ENCODE data around the gene SMIM17. TPM values are rescaled to one million over a fixed set of nuclear protein-coding genes. Genes with fewer than 3 reads are reported as not detected.

Gene SMIM17
- under 1 TPM in 1 of 3 donors, not detected in 2; 0.24 TPM for total RNA-seq
- total RNA-seq (2013): 0.09 TPM

DNA sequence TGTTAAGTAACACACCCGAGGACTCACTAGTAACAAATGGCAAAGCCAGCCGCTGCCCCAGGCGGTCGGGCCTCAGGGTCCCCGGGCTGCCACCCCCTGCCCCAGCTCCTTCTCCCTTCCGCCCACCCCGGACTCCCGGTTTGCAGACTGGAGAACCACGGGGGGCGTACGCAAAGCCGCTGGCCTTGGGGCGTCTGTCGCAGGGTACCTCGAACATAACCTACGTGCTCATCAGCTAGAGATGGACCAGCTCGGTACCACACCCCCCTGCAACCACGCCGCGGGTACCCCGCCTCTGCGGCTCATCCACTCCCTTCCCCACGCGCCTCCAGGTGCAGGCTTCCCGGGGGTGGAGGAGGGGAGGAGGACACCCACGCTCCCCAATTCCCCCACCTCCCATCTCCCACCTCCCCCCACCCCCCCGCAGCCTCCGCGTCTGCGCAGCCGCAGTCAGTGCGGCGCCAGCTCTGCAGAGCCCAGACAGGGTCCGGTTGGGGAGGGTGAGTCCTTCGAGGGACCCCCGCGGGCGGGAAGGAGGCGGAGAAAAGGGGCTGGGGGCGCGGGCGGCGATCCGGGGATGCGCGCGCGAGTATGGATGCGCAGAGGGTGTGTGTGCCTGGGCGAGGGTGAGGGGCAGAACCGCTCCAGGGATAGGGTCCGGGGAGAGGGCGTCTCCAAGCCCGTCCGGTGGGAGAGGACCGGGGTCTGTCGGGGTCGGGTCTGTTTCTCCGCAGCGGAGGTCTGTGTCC is at the start of gene SMIM17:
Gene SMIM17 (plus strand): TSS at position 449 of the 749 bp plus-strand sequence. CDS start 2,509 bp downstream, outside the sequence.
- H3K4me3 Mint-ChIP-seq: no peak within 1 kb of the TSS
- peaks cover 7 to 9% of the 10 kb centered on the region in 2 donors for H3K27me3 Mint-ChIP-seq (ENCODE audit: low read depth in 2 of 2)
- H3K36me3 ChIP-seq (ENCODE audit: control insufficient read depth, insufficient read depth, low read length): no peaks in the 10 kb centered on the region
- H3K4me1 Mint-ChIP-seq: no peaks in the 10 kb centered on the region
- no peak within 1 kb of the TSS for H3K4me3 ChIP-seq (ENCODE audit: low read length)
- H3K27me3 ChIP-seq (ENCODE audit: control insufficient read depth, insufficient read depth, low read length): no peaks in the 10 kb centered on the region
- no peaks in the 10 kb centered on the region for H3K4me1 ChIP-seq (ENCODE audit: control insufficient read depth, insufficient read depth, low read length)
- 21% methylated on average over 51 of the region's 60 CpGs for WGBS (ENCODE audit: insufficient coverage)
- DNase-seq (no peak), ATAC-seq (no peak)
- peaks cover 16 to 28% of the 10 kb centered on the region in 2 donors for H3K9me3 Mint-ChIP-seq
- no peak within 1 kb of the TSS for H3K27ac Mint-ChIP-seq
- H3K27ac ChIP-seq (ENCODE audit: low read length): no peak within 1 kb of the TSS
- intact Hi-C loops (cut with micrococcal nuclease): no loop called here
- TF ChIP-seq, protein P1, sequence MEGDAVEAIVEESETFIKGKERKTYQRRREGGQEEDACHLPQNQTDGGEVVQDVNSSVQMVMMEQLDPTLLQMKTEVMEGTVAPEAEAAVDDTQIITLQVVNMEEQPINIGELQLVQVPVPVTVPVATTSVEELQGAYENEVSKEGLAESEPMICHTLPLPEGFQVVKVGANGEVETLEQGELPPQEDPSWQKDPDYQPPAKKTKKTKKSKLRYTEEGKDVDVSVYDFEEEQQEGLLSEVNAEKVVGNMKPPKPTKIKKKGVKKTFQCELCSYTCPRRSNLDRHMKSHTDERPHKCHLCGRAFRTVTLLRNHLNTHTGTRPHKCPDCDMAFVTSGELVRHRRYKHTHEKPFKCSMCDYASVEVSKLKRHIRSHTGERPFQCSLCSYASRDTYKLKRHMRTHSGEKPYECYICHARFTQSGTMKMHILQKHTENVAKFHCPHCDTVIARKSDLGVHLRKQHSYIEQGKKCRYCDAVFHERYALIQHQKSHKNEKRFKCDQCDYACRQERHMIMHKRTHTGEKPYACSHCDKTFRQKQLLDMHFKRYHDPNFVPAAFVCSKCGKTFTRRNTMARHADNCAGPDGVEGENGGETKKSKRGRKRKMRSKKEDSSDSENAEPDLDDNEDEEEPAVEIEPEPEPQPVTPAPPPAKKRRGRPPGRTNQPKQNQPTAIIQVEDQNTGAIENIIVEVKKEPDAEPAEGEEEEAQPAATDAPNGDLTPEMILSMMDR (IDR thresholded peaks at IDR 0.05): no peak
- peaks cover 51% of the 10 kb centered on the region for H3K9me3 ChIP-seq (ENCODE audit: control insufficient read depth, insufficient read depth, low read length)
- peaks cover 21% of the 10 kb centered on the region for H3K36me3 Mint-ChIP-seq

DNA sequence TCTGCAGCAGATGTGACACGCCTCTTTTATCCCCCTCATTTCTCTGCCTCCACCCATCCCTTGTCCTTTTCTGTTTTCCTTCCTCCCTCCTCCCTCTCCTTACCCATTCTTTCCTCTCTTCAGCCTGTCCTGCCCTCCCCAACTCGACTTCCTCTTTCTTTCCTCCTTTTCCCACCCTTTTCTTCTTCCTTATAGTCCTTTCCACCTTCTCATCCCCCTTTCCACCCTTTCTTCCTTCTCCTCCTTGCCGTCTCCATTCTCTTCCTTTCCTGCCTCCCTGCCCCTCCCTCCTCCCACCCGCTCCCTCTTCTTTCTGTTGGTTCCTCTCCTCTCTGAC is 48.5 kb upstream of the SMIM17 start:
- Histone ChIP-seq H3K4me3 (ENCODE audit: low read length) (no peak overlapping the region), H3K27ac (ENCODE audit: low read length) (no peak overlapping the region), H3K36me3 (ENCODE audit: control insufficient read depth, insufficient read depth, low read length) (no peaks in the 10 kb centered on the region), H3K9me3 (ENCODE audit: control insufficient read depth, insufficient read depth, low read length) (peaks cover 7% of the 10 kb centered on the region), H3K4me1 (ENCODE audit: control insufficient read depth, insufficient read depth, low read length) (peaks cover 17% of the 10 kb centered on the region), H3K27me3 (ENCODE audit: control insufficient read depth, insufficient read depth, low read length) (peaks cover 4% of the 10 kb centered on the region)
- Mint-ChIP-seq H3K9me3 (peaks cover 3 to 5% of the 10 kb centered on the region in 2 donors), H3K27me3 (ENCODE audit: low read depth in 2 of 2) (peaks cover 7 to 25% of the 10 kb centered on the region in 2 donors), H3K4me1 (peaks cover 19 to 31% of the 10 kb centered on the region in 2 donors), H3K36me3 (peaks cover 7% of the 10 kb centered on the region), H3K27ac (peak overlapping the region; percentile 67 to 82), H3K4me3 (peak overlapping the region; percentile 85)
- DNase-seq (no peak), ATAC-seq (no peak)
- TF ChIP-seq, protein P1 (IDR thresholded peaks at IDR 0.05): no peak
- 81% methylated on average over 4 of the region's 4 CpGs for WGBS (ENCODE audit: insufficient coverage)
- intact Hi-C loops (cut with micrococcal nuclease): no loop called here

DNA sequence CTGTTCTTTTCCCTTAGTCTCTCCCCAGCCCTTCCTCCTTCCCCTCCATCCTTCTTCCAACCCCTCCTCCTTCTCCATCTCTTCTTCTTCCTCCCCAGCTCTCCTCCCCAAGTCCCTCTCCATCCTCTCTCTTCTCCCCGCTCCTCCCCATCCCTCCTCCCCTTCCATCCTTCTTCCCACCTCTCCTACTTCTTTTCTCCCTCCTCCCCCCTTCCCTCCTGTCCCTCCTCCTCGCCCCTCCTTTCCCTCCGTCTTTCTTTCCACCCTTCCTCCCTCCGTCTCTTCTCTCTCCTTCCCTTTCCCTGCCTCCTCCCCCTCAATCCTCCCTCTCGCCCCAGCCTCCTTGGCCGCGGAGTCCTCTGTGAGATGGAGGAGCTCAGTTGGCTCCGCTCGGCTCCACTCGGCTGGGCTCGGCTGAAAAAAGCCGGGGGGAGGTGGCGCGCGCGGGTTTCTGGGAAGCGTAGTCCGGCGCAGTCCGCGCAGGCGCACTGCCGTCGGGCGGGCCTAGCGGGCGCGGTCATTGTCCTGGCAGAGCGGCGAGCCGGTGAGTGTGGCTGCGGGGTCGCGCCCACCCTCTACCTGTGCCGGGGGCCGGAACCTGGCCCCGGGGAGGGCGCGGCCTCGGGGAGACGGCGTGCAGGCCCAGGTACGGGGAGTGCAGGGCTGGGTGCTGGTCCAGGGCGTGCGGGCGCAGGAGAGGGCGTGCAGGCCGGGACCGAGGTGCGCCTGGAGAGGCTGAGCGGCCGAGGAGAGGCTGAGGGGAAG is 48.0 kb upstream of the SMIM17 start, which contains the start of gene ZNF71:
Gene ZNF71 (plus strand): TSS at position 520 of the 765 bp plus-strand sequence. CDS start 6,257 bp downstream, outside the sequence.
- peaks cover 1% of the 10 kb centered on the region for H3K9me3 ChIP-seq (ENCODE audit: control insufficient read depth, insufficient read depth, low read length)
- H3K27me3 Mint-ChIP-seq (ENCODE audit: low read depth in 2 of 2): peaks cover 7 to 25% of the 10 kb centered on the region in 2 donors
- H3K36me3 ChIP-seq (ENCODE audit: control insufficient read depth, insufficient read depth, low read length): no peaks in the 10 kb centered on the region
- H3K4me3 ChIP-seq (ENCODE audit: low read length): peak within 1 kb of the TSS; percentile 54
- under 1% methylated on average over 52 of the region's 52 CpGs for WGBS (ENCODE audit: insufficient coverage)
- peak within 1 kb of the TSS; percentile 85 for H3K4me3 Mint-ChIP-seq
- TF ChIP-seq, protein P1 (IDR thresholded peaks at IDR 0.05): no peak
- peaks cover 7% of the 10 kb centered on the region for H3K36me3 Mint-ChIP-seq
- ATAC-seq (peak; percentile 89 to 97 (median 96)), DNase-seq (peak; percentile 81 to 89)
- H3K27ac Mint-ChIP-seq: peak within 1 kb of the TSS; percentile 67 to 82
- peak within 1 kb of the TSS; percentile 62 for H3K27ac ChIP-seq (ENCODE audit: low read length)
- peaks cover 4% of the 10 kb centered on the region for H3K27me3 ChIP-seq (ENCODE audit: control insufficient read depth, insufficient read depth, low read length)
- H3K4me1 ChIP-seq (ENCODE audit: control insufficient read depth, insufficient read depth, low read length): peaks cover 17% of the 10 kb centered on the region
- peaks cover 19 to 31% of the 10 kb centered on the region in 2 donors for H3K4me1 Mint-ChIP-seq
- intact Hi-C loops (cut with micrococcal nuclease): loop anchor here (1.0 kb wide), 1 partner anchor 28 kb away; the partner anchor contains the start of gene ZNF470
- H3K9me3 Mint-ChIP-seq: peaks cover 3 to 5% of the 10 kb centered on the region in 2 donors

Measured in natural killer cell (primary cell).